ENCODE data around the gene STIL. TPM values are rescaled to one million over a fixed set of nuclear protein-coding genes. Genes with fewer than 3 reads are reported as not detected.
"Not testable (repeated sequence)": the region's sequence is repeated elsewhere in the genome, so short reads cannot be mapped to it uniquely, and the experiment has no call there.

STIL gene
- total RNA-seq, 4 donors from 2014 or later: 3.4 to 16.3 (median 6.5) TPM

- H3K27me3 ChIP-seq: no peaks in the 10 kb centered on the region
- intact Hi-C loops (cut with DNase I; ENCODE audit: low total_unique reads): no loop called here
- no peak overlapping the region for H3K27ac ChIP-seq
- TF ChIP-seq POLR2A (IDR thresholded peaks at IDR 0.05) (no peak), POLR2AphosphoS5 (IDR thresholded peaks at IDR 0.05) (no peak), EP300 (IDR thresholded peaks at IDR 0.05; ENCODE audit: low read depth) (no peak)
- in situ Hi-C loops (cut with MboI; ENCODE audit: low pct_ligation_motif_present in 1 of 4, low pct_unique_long_range_greater_than_20kb in 1 of 4, low sequenced_read_pairs in 3 of 4): no loop called here
- peaks cover 5 to 15% (median 10%) of the 10 kb centered on the region in 4 donors for H3K4me1 ChIP-seq
- WGBS, 2 donors (ENCODE audit: low coverage in 1 of 2): 57 to 63% methylated on average over 1 of the region's 1 CpG
- H3K9me3 ChIP-seq: no peaks in the 10 kb centered on the region
- no peak for DNase-seq
- no peak overlapping the region for H3K4me3 ChIP-seq
- peaks cover 0 to 4% (median 0%) of the 10 kb centered on the region in 4 donors for H3K36me3 ChIP-seq
These were observed 34.3 kb upstream of the STIL start for GRCh38 chr1:47348246-47348645.

- Histone ChIP-seq H3K4me3 (no peak overlapping the region), H3K27ac (no peak overlapping the region), H3K27me3 (no peaks in the 10 kb centered on the region), H3K9me3 (no peaks in the 10 kb centered on the region), H3K4me1 (peaks cover 5 to 15% (median 10%) of the 10 kb centered on the region in 4 donors), H3K36me3 (peaks cover 0 to 9% (median 0%) of the 10 kb centered on the region in 4 donors)
- DNase-seq: no peak
- WGBS, 2 donors (ENCODE audit: low coverage in 1 of 2): 65 to 66% methylated on average over 2 to 9 of the region's 9 CpGs
- TF ChIP-seq CTCF (IDR thresholded peaks at IDR 0.05): no peak
- no peak for TF ChIP-seq EP300 (IDR thresholded peaks at IDR 0.05; ENCODE audit: low read depth)
- no peak for TF ChIP-seq POLR2AphosphoS5 (IDR thresholded peaks at IDR 0.05)
- no peak for TF ChIP-seq POLR2A (IDR thresholded peaks at IDR 0.05)
- in situ Hi-C loops (cut with MboI; ENCODE audit: low pct_ligation_motif_present in 1 of 4, low pct_unique_long_range_greater_than_20kb in 1 of 4, low sequenced_read_pairs in 3 of 4) (no loop called here), intact Hi-C loops (cut with DNase I; ENCODE audit: low total_unique reads) (no loop called here)
These were observed 33.8 kb upstream of the STIL start for GRCh38 chr1:47347735-47348134.

GRCh38 chr1:47346979-47347378, 33.0 kb upstream of the STIL start:
- H3K36me3 ChIP-seq; intact Hi-C loops (cut with DNase I; ENCODE audit: low total_unique reads); DNase-seq; H3K4me3 ChIP-seq; H3K27me3 ChIP-seq; H3K27ac ChIP-seq; H3K9me3 ChIP-seq; in situ Hi-C loops (cut with MboI; ENCODE audit: low pct_ligation_motif_present in 1 of 4, low pct_unique_long_range_greater_than_20kb in 1 of 4, low sequenced_read_pairs in 3 of 4): not testable (repeated sequence)
- peaks cover 5 to 15% (median 10%) of the 10 kb centered on the region in 4 donors for H3K4me1 ChIP-seq
- 98 to 99% methylated on average over 5 of the region's 5 CpGs for WGBS, 2 donors (ENCODE audit: low coverage in 1 of 2)

- in situ Hi-C loops (cut with MboI; ENCODE audit: low pct_ligation_motif_present in 1 of 4, low pct_unique_long_range_greater_than_20kb in 1 of 4, low sequenced_read_pairs in 3 of 4): no loop called here
- Histone ChIP-seq H3K27me3 (no peaks in the 10 kb centered on the region), H3K4me3 (no peak overlapping the region), H3K9me3 (no peaks in the 10 kb centered on the region), H3K36me3 (peaks cover 0 to 9% (median 0%) of the 10 kb centered on the region in 4 donors), H3K4me1 (peaks cover 0 to 33% (median 22%) of the 10 kb centered on the region in 4 donors), H3K27ac (no peak overlapping the region)
- TF ChIP-seq POLR2AphosphoS5 (IDR thresholded peaks at IDR 0.05): no peak
- TF ChIP-seq CTCF (IDR thresholded peaks at IDR 0.05): no peak
- TF ChIP-seq EP300 (IDR thresholded peaks at IDR 0.05; ENCODE audit: low read depth): no peak
- TF ChIP-seq POLR2A (IDR thresholded peaks at IDR 0.05): no peak
- intact Hi-C loops (cut with DNase I; ENCODE audit: low total_unique reads): no loop called here
- 87 to 88% methylated on average over 4 of the region's 4 CpGs for WGBS, 2 donors (ENCODE audit: low coverage in 1 of 2)
- DNase-seq: no peak
These were observed 26.3 kb upstream of the STIL start for GRCh38 chr1:47340227-47340626.

GRCh38 chr1:47338249-47339077, 24.5 kb upstream of the STIL start:
- intact Hi-C loops (cut with DNase I; ENCODE audit: low total_unique reads) (no loop called here), in situ Hi-C loops (cut with MboI; ENCODE audit: low pct_ligation_motif_present in 1 of 4, low pct_unique_long_range_greater_than_20kb in 1 of 4, low sequenced_read_pairs in 3 of 4) (no loop called here)
- DNase-seq: no peak
- Histone ChIP-seq H3K27ac (no peak overlapping the region), H3K36me3 (peaks cover 0 to 7% (median 0%) of the 10 kb centered on the region in 4 donors), H3K9me3 (no peaks in the 10 kb centered on the region), H3K27me3 (no peaks in the 10 kb centered on the region), H3K4me3 (no peak overlapping the region), H3K4me1 (peaks cover 0 to 39% (median 28%) of the 10 kb centered on the region in 4 donors)
- TF ChIP-seq POLR2A (IDR thresholded peaks at IDR 0.05) (no peak), CTCF (IDR thresholded peaks at IDR 0.05) (no peak), POLR2AphosphoS5 (IDR thresholded peaks at IDR 0.05) (no peak), EP300 (IDR thresholded peaks at IDR 0.05; ENCODE audit: low read depth) (no peak)

Measured in transverse colon (tissue), 4 donors.